ENCODE results near the gene P3H2. TPM values are rescaled to one million over a fixed set of nuclear protein-coding genes. Genes with fewer than 3 reads are reported as not detected.

The P3H2 gene
- total and polyA plus RNA-seq, 7 donors, result 0.24 to 3.4 (median 1.2) TPM

DNA sequence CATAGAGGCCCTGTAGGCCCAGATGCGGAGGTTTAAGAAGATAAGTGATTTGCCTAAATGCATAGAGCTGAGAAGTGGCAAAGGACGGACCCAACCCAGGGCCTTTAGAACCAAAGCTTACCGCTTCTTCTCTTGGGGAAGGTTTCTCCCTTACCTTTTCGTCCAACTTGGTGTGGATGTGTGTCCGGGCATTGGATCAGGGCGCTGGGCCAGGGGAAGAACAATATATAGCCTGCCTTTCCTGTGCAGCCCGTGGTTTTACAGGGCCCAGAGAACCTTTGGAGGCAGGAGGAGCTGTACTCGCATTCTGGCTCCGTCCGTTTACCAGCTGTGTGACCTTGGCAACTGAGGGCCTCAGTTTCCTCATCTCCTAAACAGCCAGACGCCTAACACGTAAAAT is 686 bp upstream of the P3H2 start:
- Histone ChIP-seq H3K27ac (no peak overlapping the region), H3K4me1 (no peaks in the 10 kb centered on the region), H3K4me3 (peak overlapping the region; percentile 65), H3K36me3 (ENCODE audit: insufficient read depth in 1 of 2, low read depth in 1 of 2) (no peaks in the 10 kb centered on the region), H3K9me3 (no peaks in the 10 kb centered on the region), H3K27me3 (ENCODE audit: insufficient read depth in 3 of 3, low read length in 2 of 3) (peaks cover 0 to 11% (median 0%) of the 10 kb centered on the region in 3 donors)
- intact Hi-C loops (cut with DNase I), result loop anchor here in 1 of 2 donors (2.0 kb wide), 1 partner anchor 155 kb away; no protein-coding TSS in a partner anchor
- DNase-seq, result no peak
- TF ChIP-seq, protein P1, sequence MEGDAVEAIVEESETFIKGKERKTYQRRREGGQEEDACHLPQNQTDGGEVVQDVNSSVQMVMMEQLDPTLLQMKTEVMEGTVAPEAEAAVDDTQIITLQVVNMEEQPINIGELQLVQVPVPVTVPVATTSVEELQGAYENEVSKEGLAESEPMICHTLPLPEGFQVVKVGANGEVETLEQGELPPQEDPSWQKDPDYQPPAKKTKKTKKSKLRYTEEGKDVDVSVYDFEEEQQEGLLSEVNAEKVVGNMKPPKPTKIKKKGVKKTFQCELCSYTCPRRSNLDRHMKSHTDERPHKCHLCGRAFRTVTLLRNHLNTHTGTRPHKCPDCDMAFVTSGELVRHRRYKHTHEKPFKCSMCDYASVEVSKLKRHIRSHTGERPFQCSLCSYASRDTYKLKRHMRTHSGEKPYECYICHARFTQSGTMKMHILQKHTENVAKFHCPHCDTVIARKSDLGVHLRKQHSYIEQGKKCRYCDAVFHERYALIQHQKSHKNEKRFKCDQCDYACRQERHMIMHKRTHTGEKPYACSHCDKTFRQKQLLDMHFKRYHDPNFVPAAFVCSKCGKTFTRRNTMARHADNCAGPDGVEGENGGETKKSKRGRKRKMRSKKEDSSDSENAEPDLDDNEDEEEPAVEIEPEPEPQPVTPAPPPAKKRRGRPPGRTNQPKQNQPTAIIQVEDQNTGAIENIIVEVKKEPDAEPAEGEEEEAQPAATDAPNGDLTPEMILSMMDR (IDR thresholded peaks at IDR 0.05), result no peak
- ATAC-seq, result no peak
- 67 to 80% (median 70%) methylated on average over 12 of the region's 12 CpGs for WGBS, 3 donors

DNA sequence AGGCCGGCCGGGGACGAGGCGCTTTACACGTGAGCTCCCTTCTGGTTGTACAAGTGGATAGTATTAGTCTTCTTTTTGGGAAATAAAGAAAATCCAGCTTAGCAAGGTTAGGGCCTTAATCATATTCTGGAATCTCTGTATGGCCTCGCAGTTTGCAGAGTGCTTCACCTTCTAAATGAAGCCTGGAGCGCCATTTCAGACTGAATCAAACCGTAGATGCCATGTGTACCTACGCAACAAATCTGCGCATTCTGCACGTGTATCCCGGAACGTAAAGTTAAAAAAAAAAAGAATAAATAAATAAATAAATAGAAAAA is 322 bp upstream of the P3H2 start:
- TF ChIP-seq, protein P1 (IDR thresholded peaks at IDR 0.05), result no peak
- WGBS, 3 donors, result 24 to 29% (median 27%) methylated on average over 13 of the region's 13 CpGs
- ATAC-seq, result peak in 1 of 4 donors; percentile 11
- intact Hi-C loops (cut with DNase I), result loop anchor here in 1 of 2 donors (2.0 kb wide), 1 partner anchor 154 kb away; no protein-coding TSS in a partner anchor
- Histone ChIP-seq H3K27ac (no peak overlapping the region), H3K4me1 (no peaks in the 10 kb centered on the region), H3K4me3 (peak overlapping the region; percentile 65), H3K36me3 (ENCODE audit: insufficient read depth in 1 of 2, low read depth in 1 of 2) (no peaks in the 10 kb centered on the region), H3K9me3 (no peaks in the 10 kb centered on the region), H3K27me3 (ENCODE audit: insufficient read depth in 3 of 3, low read length in 2 of 3) (peaks cover 0 to 11% (median 0%) of the 10 kb centered on the region in 3 donors)
- DNase-seq, result no peak

DNA sequence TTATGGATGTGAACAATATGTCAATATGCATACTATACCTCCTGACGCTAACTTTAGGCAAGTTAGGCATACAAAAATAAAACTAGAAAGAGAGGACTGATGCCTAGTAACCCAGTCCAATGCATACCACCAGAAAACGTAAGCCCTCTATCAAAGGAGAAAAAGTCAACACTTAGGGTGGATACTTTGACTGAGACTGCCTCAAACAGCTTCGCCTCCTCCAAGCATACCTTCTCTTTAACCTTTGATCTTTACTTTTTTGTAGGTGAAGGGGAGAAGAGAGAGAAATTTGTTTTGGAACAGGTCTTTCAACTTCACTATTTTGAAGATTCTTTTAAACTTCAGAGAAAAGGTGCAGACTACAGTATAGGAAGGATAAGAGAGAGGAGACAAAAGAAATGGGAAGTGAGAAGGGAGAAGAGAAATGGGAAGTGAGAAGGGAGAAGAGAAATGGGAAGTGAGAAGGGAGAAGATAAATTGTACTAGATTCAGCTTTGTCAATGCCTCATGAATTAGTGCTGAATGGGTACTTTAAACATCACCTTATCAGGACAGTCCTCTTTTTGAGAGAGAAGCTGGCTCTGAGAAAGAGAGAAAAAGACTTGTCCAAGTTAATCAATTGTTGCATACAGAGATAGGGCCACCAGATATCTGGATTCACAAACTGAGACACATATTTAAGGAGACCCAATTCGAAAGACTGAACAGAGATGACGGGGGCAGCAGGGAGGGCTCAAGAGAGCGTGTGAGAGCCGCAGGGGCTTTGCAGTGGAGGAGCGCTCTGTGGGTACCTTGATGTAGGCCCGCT is 1.0 kb downstream of the P3H2 start:
- Histone ChIP-seq H3K36me3 (ENCODE audit: insufficient read depth in 1 of 2, low read depth in 1 of 2) (no peaks in the 10 kb centered on the region), H3K27me3 (ENCODE audit: insufficient read depth in 3 of 3, low read length in 2 of 3) (peaks cover 0 to 11% (median 0%) of the 10 kb centered on the region in 3 donors), H3K9me3 (no peaks in the 10 kb centered on the region), H3K27ac (no peak overlapping the region), H3K4me1 (no peaks in the 10 kb centered on the region), H3K4me3 (peak overlapping the region; percentile 65)
- intact Hi-C loops (cut with DNase I), result loop anchor here in 1 of 2 donors (2.0 kb wide), 1 partner anchor 153 kb away; no protein-coding TSS in a partner anchor
- ATAC-seq, result no peak
- WGBS, 3 donors, result 29 to 32% (median 30%) methylated on average over 8 to 9 of the region's 9 CpGs
- TF ChIP-seq, protein P1 (IDR thresholded peaks at IDR 0.05), result no peak
- no peak for DNase-seq

- H3K27ac ChIP-seq, result no peak overlapping the region
- 68 to 78% (median 77%) methylated on average over 3 of the region's 3 CpGs for whole genome bisulfite sequencing, 3 donors
- ATAC-seq (no peak), DNase-seq (no peak)
- no peaks in the 10 kb centered on the region for H3K4me1 ChIP-seq
- no peaks in the 10 kb centered on the region for H3K36me3 ChIP-seq (ENCODE audit: insufficient read depth in 1 of 2, low read depth in 1 of 2)
- intact Hi-C loops (cut with DNase I), result no loop called here
- TF ChIP-seq, protein P1 (IDR thresholded peaks at IDR 0.05), result no peak
- no peaks in the 10 kb centered on the region for H3K9me3 ChIP-seq
- H3K27me3 ChIP-seq (ENCODE audit: insufficient read depth in 3 of 3, low read length in 2 of 3), result peaks cover 0 to 11% (median 0%) of the 10 kb centered on the region in 3 donors
- H3K4me3 ChIP-seq, result no peak overlapping the region
Measured at GRCh38 chr3:190118438-190118837, 2.3 kb downstream of the P3H2 start.
